Stimulated activated CD8-positive, alpha-beta memory T cell treated with anti-CD3 and anti-CD28 coated beads, Interleukin-4, amount 100 ng/mL, for 48 hours (primary cell): Measurements from ENCODE around the gene HOXB7.

Experiments used
- DNase-seq: peaks from one replicate; pipeline ENCODE4 v3.0.0-alpha.2; 2020

The HOXB7 gene

DNA sequence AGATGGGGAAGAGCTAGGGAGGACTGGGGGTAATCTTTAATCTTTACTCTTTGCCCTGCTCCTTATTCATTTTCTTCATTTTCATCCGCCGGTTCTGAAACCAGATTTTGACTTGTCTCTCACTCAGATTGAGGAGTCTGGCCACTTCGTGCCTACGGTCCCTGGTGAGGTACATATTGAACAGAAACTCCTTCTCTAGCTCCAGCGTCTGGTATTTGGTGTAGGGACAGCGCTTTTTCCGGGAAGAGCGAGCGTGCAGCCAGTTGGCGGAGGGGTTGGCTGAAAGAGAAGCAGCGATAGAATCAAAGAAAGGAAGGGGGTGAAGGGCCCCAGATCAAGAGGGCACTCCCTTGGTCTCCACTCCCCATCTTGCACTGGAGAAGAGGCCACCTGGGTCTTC lies 12.0 kb upstream of the HOXB7 start:
- DNase-seq, result no peak

DNA sequence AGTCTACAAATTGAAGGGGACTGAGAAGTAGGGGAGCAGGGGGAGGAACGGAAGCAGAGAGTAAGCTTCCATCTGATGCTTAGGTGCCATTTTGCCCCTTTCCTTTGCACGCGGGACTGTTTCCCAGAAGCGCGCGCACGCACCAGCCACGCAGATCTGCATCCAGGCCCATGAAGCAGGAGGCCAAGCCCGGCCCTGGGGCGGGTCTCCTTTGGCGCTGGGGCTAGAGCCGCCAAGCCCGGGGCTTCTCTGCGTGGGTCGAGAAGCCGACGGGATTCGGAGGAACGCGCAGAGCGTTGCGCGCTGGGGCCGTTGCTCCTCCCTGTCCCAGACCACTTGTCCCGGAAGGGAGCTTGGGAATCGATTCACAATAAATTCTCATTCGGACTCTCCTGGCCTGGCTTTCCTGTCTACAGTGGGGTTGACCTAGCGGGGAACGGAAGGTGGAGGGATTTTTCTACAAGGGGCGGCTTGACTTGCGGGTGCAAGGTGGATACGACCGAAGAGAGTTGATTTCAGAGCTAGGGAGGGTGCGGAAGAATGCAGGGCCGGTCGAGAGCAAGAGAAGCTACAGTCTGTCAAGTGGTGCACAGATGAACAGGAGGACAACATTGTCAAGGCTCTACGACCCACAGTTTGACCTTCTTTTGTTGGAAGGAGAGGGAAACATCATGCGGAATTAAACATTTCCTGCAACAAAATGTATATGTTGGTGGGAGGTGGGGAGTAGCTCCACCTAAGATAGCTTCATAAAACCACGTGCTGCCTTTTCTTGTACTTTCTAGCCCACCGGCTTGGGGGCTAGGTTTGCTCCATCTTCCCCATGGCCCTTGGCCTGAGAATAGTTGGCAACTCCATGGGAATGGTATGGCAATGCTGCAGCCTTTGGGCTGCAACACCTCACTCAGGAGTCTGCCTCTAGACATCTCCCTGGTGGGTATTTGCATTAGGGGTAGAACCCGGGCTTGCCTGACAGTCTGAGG lies 10.9 kb upstream of the HOXB7 start:
- no peak for DNase-seq

DNA sequence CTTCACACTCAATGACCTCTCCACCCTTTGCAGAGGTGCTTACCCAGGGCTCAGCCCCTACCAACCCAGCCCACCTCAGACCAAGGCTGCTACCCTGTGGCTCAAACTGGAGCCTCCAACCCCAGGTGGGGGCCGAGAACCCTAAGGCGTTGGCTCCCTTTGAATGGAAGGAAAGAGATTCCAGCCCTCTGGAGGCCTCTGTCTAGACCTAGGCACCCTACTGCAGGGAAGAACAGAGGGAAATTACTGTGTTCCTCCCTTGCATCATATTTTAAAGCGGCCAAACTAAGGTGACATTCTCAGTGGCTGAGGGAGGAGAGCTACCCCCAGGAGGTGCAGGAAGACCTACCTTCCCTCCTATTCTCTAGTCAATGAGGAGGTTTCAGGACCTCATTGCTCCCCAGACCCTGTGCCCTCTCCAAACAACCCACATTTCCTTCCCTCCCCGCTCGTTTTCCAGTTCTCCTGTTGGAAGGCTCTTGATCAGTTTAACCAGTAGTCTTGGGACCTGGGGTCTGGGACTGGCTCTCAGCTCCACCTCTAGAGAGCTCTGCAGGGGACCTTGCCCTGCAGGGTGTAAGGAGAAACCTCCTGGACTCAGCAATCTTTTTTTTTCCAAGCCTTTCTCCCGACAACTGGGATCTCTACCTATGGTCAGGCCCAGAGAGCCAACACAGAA lies 9.8 kb upstream of the HOXB7 start:
- no peak for DNase-seq

- DNase-seq, result no peak
Observed at GRCh38 chr17:48619826-48620449, 9.1 kb upstream of the HOXB7 start.

DNA sequence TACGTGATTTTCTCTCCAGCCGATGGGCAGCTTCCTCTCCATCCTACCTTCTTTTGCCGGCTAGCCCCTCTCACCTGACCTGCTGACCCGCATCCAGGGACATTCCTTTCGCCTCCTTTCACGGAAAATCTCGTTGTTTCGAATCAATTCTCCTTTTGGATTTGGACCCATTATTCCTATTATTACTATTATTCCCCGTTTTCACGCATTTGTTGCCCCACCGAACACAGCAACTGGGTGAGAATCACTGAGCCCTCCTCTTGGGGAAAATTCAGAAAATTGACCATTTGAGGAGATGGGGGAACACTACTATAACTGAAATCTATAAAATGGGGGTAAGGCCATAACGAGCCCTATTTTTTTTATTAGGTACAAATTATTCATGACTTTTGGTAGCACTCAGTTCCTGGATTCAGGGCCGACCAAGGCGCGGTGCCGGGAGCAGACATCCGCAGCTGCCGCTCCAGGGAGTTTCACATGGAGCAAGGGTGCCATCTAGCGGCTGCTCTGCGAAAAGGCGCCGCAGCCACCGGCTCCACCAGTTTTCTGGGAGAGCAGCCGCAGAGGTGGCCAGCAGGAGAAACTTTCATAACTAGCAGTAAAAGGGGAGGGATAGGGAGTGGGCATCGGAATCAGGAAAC lies 7.6 kb upstream of the HOXB7 start:
- peak; percentile 92 for DNase-seq

DNA sequence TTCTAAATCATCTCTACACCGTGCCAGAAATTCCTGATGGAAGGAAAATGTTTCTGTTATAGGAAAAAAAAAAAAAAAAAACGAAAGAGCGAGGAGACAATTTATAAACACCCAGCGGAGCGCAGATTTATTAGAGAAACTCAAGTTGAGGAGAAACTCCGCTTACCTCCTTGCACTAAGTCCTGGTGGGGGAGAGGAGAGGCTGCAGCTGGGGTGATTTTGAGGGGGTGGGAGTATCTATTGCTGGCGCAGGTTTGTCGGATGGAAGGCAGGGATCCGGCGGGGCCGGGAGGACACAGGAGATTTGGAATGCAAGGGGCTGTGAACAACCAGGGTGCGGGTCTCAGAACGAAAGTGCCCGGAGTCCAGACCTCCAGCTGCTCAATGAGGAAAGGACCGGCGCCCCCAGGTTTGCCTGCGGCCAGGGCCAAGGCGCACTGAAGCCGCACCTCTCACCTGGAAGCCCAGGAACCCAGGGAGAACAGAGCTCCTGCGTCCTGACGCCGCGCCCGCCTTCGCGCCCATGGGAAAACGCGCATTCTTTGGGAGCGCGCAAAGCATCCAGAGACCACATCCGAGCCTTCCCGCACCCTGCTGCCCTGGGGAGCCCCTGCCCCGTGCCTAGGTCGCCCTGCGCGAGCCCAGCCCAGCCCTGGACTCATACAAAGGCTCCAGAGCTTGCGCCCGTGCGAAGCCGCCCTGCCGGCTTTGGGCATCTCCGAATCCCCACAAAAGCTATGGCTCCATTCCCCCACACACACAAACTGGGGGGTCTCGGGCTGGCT lies 6.8 kb upstream of the HOXB7 start:
- no peak for DNase-seq

DNA sequence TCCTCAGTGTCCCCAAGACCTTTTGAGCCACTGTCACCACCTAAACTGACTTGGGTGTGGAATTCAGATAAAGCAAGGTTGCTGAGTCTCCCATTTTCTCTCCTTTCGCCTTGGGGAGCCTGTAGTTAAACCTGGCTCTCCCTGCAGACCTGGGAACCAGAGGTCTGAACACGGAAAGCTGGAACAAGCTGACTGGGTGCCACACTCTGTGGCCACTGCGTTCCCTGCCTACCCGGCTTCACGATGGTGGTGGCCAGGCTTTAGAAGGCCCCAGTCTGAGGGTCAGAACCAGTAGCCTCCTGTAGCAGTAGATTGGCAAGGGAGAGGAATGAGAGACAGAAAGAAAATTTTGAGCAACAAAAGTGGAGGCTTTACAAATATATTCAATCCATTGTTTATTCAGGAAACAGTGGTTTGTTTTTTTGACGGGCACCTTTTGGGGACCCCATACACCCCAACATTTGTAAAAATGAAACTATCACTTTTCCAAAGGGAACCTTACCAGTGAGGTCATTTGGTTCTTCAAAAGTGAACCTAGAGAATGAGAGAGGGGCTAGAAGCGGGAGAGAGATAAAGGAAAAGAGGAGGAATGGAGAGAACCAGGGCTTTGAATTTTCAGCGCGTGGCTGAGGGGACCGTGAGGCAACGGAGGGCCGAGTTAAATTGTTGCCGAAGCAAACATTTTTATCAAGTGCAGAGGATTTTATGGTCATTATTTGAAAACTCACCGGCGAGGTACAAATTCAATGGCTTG lies 6.1 kb upstream of the HOXB7 start:
- no peak for DNase-seq

DNA sequence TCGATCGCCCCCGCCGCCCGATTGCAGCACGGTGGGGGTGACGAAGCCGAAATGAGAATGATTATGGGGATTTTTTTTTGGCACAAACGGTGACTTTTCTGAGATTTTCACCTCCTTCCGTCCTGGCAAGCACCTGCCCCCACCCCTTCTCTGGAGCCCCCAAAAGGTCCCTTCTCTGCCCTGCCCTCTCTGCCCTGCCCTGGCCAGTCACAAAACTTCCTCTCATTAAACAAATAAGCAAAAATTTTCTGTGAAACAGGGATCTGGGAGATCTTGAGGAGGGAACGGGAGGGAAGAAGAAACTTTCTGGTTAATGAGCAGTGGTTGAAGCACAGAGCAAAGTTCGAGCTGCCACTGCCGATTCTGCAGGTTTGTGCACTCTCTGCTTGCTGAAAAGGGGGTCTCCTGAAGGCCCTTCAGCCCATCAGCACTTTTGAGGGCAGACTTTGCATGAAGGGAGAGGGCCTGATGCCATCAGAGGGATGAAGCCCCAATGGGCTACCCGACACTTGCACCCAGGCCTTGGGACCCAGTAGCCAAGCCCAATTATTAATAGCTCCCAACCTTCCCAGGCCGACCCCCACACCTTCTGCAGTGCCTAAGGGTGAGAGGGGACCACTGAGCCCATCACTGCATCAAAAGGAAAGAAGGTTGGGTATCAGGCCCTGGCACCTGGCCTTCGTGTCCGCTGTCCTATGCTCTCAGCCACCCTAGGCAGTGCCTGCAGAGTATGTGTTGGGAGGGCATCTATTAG lies 5.3 kb upstream of the HOXB7 start:
- DNase-seq, result no peak

GRCh38 chr17:48615047-48615962 lies 4.5 kb upstream of the HOXB7 start, which contains the start of gene HOXB8:
Gene HOXB8, minus strand, starts transcription at chr17:48615292. Its CDS starts 588 bp downstream, at chr17:48614704.
- no peak for DNase-seq

GRCh38 chr17:48613862-48614694 lies 3.3 kb upstream of the HOXB7 start:
- DNase-seq, result peak; percentile 52

GRCh38 chr17:48612854-48613691 lies 2.3 kb upstream of the HOXB7 start:
- peak; percentile 67 for DNase-seq

- no peak for DNase-seq
Observed at GRCh38 chr17:48612456-48612853, 1.6 kb upstream of the HOXB7 start.

GRCh38 chr17:48611681-48612455 lies 1.1 kb upstream of the HOXB7 start:
- no peak for DNase-seq

DNA sequence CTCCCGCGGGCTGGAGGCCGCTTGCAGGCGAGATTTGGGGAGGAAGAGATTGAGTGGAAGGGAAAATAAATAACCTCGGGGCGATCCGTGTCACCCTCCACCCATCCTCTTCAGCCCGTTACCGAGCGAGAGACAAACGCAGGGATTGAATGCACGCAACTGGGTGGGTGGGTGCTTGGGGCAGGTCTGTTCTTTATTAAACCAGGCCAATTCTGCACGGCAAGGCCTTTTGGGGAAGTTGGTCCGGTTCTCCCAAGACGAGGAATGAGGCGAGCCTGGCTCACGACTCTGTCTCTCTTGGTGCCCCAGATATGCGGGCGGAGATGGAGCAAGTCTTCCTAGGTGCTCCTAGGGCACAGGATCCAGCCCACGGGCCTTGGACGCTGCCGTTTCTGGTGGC lies 396 bp upstream of the HOXB7 start:
- no peak for DNase-seq

DNA sequence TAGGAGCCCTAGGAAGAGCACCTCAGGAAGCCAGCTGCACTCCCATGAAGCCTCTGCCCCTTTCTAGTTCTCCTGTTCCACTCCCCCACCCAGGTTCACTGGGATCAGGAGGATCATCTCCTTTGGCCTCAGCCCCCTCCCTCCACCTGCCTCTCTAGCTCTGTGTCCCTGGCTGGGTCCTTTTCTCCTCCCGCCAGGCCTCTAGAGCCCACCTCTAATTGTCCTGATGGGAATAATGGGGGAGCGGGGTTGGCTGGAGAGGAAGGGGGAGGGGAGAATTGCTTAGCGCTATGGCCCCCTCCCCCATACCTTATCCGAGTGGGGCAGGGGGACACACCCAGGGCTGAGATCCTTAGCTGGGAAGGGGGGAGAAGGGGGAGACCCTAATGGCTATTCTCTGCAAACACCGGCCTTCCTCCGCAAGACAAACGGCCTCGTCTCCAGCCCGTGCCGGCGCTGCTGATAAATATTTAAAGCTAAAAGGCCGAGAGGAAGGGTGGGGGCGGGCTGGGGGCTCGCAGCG lies 997 bp downstream of the HOXB7 start:
- no peak for DNase-seq

DNA sequence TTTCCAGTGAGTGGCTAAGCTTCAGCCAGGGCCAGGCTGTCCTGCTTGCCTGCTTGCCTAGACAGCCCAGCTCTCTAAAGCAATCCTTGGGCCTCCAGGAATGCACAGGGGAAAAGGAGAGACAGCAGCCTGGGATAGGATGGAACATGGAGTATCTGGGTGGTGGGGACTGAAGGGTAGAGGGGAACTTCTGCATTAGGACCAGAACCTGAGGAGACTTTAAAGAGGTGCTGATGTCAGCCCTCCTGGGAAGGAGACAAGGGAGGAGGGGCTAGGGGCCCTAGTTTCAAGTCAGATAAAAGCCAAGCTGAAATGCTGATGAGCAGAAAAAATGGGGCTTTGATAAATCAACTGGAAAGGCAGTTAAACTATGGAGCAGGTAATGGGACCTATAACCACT lies 1.8 kb downstream of the HOXB7 start:
- no peak for DNase-seq

DNA sequence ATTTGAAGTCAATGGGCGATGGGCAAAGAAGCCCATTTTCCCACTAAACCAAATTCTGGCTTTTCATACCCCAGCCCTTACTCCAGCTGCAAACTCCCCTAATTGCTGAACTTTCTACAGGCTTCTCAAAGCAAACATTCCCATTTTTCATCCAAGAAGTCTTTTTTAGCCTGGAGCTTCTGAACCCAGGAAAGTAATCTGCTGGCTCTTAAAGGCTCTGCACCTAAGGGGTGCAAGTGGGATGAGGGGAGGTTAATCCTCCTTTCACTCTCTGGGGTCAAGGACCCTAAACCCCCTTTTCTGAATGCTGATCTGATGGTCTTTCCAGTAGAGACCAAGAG lies 2.4 kb downstream of the HOXB7 start:
- DNase-seq, result no peak
